SK-N-MC (cell line): ENCODE data around the gene PFKFB3.
"Not testable (repeated sequence)": the region's sequence is repeated elsewhere in the genome, so short reads cannot be mapped to it uniquely, and the experiment has no call there.

Experiments
- DNase-seq: peaks from one replicate; pipeline ENCODE4 v3.0.0-alpha.2; 2011; ENCODE audit warnings: low read depth, low spot score
- H3K27ac ChIP-seq: fragments of 200-600 bp; sonication (generic); 2 replicates; pipeline ENCODE4 v1.5.1; 2016; ENCODE audit warnings: mixed run types
- H3K36me3 ChIP-seq: fragments of 200-600 bp; sonication (generic); 2 replicates; pipeline ENCODE4 v1.6.1; 2017; ENCODE audit warnings: antibody characterized with exemption, low read length, mixed read lengths; ENCODE audit not compliant: insufficient read depth
- H3K4me3 ChIP-seq: fragments of 200-600 bp; sonication (generic); 2 replicates; pipeline ENCODE4 v1.5.1; 2016
- H3K9ac ChIP-seq: fragments of 200-600 bp; sonication (generic); 2 replicates; pipeline ENCODE4 v1.8.0; 2017; ENCODE audit warnings: mixed run types, mixed read lengths; ENCODE audit not compliant: insufficient read length
- H3K9me3 ChIP-seq: fragments of 200-600 bp; sonication (generic); 2 replicates; pipeline ENCODE4 v1.6.1; 2017; ENCODE audit warnings: low read depth, mild to moderate bottlenecking, antibody characterized with exemption, low read length, moderate library complexity, mixed read lengths
- EZH2 ChIP-seq: fragments of 200-600 bp; sonication (generic); IDR thresholded peaks from one replicate; pipeline ENCODE4 v1.6.1; 2017; ENCODE audit warnings: antibody characterized with exemption
- FOXP2 ChIP-seq: optimal IDR thresholded peaks from 2 replicates; pipeline ENCODE3; 2011; ENCODE audit warnings: mild to moderate bottlenecking, moderate library complexity; ENCODE audit not compliant: insufficient read depth; ENCODE audit errors: extremely low read length, control extremely low read depth
- POLR2AphosphoS5 ChIP-seq: IDR thresholded peaks from 2 replicates; pipeline ENCODE4 v1.6.1; 2012; ENCODE audit warnings: mild to moderate bottlenecking, low read depth, low read length, borderline replicate concordance

Gene PFKFB3

DNA sequence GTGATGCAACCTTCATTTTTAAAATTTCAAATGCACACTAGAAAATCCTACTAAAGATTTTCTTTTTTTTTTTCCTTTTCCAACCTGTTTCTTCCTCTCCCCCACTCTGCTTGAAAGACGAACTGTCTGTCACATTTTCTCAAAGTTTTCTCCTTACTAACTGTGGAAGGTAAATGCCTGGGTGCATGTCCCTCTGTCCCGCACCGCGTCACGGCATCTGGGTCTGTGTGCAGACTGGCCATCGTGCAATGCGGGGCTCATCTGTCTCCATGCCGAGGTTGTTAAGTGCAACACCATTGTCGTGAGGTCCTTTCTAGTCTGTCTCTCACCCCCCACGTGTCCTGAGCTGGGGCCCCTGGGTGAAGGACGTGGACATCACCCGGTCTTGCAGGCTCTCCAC lies 28.4 kb downstream of the PFKFB3 start:
- H3K9me3 ChIP-seq = no peaks in the 10 kb centered on the region
- H3K27ac ChIP-seq = no peak overlapping the region
- H3K4me3 ChIP-seq = no peak overlapping the region
- TF ChIP-seq EZH2 = no peak
- TF ChIP-seq POLR2AphosphoS5 = no peak
- TF ChIP-seq FOXP2 = no peak
- DNase-seq = no peak
- H3K9ac ChIP-seq = no peak overlapping the region
- no peaks in the 10 kb centered on the region; the same call in 1 of the 2 replicates for H3K36me3 ChIP-seq

DNA sequence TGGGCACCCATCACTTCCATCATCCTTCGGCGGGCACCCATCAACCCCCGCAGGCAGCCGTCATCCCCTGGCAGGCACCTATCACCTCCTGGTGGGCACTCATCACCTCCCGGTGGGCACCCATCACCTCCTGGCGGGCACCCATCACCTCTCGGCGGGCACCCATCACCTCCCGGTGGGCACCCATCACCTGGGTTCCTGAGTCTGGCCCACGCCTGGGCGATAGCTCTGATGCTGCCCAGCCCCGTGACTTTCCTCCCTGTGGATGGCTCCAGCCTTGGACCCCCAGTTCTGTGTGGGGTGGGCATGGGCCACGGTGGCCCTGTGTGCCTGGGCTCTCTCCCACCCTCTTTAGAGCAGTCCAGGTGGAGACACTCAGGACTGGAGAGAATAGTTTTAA lies 29.0 kb downstream of the PFKFB3 start:
- H3K27ac ChIP-seq = no peak overlapping the region
- TF ChIP-seq FOXP2 (no peak), EZH2 (no peak), POLR2AphosphoS5 (no peak)
- no peaks in the 10 kb centered on the region for H3K9me3 ChIP-seq
- DNase-seq = no peak
- H3K9ac ChIP-seq = no peak overlapping the region
- H3K4me3 ChIP-seq = no peak overlapping the region
- no peaks in the 10 kb centered on the region; the same call in 1 of the 2 replicates for H3K36me3 ChIP-seq

DNA sequence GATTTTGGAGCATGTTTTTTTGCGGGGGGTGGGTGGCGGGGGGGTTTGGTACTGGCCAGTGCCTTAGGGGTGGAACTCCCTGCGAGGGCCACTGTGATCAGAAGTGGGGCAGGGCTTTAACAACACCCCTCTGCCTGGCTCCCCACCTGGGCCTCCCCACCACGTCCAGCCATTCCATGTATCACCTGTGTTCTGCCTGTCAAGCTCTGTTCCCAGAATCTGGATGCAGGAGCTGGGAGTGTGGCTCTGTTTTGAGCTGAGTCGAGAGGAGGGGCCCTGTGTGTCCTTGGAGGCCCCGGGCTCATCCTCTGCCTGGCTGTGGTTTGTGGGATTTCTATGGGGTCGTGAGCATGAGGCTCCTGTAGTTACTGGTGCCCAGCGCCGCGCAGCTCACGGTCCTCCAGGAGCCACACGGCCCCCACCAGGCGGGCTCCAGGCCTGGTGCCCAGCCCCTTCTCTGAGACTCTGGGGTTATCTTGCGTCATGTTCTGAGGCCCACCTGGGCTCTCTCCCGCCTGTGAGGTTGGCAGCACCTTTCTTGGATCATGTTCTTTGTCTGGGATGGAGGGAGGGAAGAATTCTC lies 29.6 kb downstream of the PFKFB3 start:
- Histone ChIP-seq H3K27ac (no peak overlapping the region), H3K9me3 (no peaks in the 10 kb centered on the region), H3K9ac (no peak overlapping the region), H3K36me3 (no peaks in the 10 kb centered on the region; the same call in 1 of the 2 replicates), H3K4me3 (no peak overlapping the region)
- no peak for DNase-seq
- TF ChIP-seq FOXP2 (no peak), EZH2 (no peak), POLR2AphosphoS5 (no peak)

DNA sequence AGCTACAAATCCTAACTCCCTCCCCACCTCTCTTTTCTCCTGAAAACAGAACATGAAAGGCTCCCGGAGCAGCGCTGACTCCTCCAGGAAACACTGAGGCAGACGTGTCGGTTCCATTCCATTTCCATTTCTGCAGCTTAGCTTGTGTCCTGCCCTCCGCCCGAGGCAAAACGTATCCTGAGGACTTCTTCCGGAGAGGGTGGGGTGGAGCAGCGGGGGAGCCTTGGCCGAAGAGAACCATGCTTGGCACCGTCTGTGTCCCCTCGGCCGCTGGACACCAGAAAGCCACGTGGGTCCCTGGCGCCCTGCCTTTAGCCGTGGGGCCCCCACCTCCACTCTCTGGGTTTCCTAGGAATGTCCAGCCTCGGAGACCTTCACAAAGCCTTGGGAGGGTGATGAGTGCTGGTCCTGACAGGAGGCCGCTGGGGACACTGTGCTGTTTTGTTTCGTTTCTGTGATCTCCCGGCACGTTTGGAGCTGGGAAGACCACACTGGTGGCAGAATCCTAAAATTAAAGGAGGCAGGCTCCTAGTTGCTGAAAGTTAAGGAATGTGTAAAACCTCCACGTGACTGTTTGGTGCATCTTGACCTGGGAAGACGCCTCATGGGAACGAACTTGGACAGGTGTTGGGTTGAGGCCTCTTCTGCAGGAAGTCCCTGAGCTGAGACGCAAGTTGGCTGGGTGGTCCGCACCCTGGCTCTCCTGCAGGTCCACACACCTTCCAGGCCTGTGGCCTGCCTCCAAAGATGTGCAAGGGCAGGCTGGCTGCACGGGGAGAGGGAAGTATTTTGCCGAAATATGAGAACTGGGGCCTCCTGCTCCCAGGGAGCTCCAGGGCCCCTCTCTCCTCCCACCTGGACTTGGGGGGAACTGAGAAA lies 30.4 kb downstream of the PFKFB3 start:
- Histone ChIP-seq H3K9me3 (no peaks in the 10 kb centered on the region), H3K4me3 (no peak overlapping the region), H3K36me3 (no peaks in the 10 kb centered on the region; the same call in 1 of the 2 replicates), H3K9ac (no peak overlapping the region), H3K27ac (no peak overlapping the region)
- DNase-seq = no peak
- TF ChIP-seq FOXP2 (no peak), EZH2 (no peak), POLR2AphosphoS5 (no peak)

DNA sequence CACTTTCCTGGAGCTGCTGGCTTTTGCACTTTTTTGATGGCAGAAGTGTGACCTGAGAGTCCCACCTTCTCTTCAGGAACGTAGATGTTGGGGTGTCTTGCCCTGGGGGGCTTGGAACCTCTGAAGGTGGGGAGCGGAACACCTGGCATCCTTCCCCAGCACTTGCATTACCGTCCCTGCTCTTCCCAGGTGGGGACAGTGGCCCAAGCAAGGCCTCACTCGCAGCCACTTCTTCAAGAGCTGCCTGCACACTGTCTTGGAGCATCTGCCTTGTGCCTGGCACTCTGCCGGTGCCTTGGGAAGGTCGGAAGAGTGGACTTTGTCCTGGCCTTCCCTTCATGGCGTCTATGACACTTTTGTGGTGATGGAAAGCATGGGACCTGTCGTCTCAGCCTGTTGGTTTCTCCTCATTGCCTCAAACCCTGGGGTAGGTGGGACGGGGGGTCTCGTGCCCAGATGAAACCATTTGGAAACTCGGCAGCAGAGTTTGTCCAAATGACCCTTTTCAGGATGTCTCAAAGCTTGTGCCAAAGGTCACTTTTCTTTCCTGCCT lies 31.1 kb downstream of the PFKFB3 start:
- no peak overlapping the region for H3K9ac ChIP-seq
- H3K4me3 ChIP-seq = no peak overlapping the region
- H3K36me3 ChIP-seq = no peaks in the 10 kb centered on the region; the same call in 1 of the 2 replicates
- no peak for TF ChIP-seq EZH2
- no peak for DNase-seq
- H3K27ac ChIP-seq = no peak overlapping the region
- no peaks in the 10 kb centered on the region for H3K9me3 ChIP-seq

DNA sequence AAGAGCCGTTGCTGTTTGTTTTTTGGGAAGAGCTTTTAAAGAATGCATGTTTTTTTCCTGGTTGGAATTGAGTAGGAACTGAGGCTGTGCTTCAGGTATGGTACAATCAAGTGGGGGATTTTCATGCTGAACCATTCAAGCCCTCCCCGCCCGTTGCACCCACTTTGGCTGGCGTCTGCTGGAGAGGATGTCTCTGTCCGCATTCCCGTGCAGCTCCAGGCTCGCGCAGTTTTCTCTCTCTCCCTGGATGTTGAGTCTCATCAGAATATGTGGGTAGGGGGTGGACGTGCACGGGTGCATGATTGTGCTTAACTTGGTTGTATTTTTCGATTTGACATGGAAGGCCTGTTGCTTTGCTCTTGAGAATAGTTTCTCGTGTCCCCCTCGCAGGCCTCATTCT lies 31.6 kb downstream of the PFKFB3 start:
- Histone ChIP-seq H3K9ac (no peak overlapping the region), H3K9me3 (no peaks in the 10 kb centered on the region), H3K4me3 (no peak overlapping the region), H3K27ac (no peak overlapping the region), H3K36me3 (no peaks in the 10 kb centered on the region; the same call in 1 of the 2 replicates)
- DNase-seq = no peak
- TF ChIP-seq EZH2 (no peak), FOXP2 (no peak), POLR2AphosphoS5 (no peak)

DNA sequence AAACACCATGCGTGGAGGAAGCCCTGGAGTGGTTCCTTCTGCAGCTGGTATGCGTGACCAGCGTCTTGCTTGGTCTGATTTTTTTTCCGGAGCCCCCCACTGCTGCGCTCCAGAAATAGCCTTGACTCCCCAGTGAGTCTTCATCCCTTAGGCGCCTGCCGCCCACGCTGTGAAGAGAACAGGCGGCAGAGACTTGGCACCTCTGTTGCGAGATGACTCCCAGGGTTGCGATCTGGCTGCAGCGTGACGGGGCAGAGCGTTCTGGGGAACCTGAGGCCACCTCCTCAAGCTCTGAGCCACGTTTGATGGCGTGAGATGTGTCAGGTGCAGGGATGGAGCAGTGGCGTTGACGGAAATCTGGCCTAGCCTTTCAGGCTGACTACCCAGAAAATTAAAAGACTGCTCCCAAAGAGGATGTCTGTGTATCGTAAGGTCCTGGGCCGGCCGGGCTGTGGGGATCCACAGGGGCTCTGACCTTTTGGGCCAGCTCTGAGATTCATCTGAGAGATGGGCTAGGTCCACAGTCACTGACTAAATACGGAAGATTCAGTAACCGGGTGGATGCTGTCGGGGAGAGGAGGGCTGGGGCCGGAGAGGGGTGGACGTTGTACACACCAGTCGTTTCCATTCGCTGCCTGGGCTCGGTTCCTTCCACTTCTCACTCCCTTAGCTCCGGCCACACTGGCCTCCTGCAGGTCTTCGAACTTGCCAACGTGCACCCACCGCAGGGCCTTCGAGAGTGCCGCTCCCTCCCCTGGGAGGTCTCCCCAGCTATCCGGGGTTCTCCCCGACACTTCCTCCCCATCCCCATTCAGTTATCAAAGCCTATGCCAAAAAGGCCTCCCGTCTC lies 33.8 kb downstream of the PFKFB3 start:
- Histone ChIP-seq H3K4me3 (no peak overlapping the region), H3K27ac (no peak overlapping the region), H3K9me3 (no peaks in the 10 kb centered on the region), H3K9ac (no peak overlapping the region), H3K36me3 (no peaks in the 10 kb centered on the region; the same call in 1 of the 2 replicates)
- DNase-seq = no peak
- TF ChIP-seq EZH2 (no peak), FOXP2 (no peak)

DNA sequence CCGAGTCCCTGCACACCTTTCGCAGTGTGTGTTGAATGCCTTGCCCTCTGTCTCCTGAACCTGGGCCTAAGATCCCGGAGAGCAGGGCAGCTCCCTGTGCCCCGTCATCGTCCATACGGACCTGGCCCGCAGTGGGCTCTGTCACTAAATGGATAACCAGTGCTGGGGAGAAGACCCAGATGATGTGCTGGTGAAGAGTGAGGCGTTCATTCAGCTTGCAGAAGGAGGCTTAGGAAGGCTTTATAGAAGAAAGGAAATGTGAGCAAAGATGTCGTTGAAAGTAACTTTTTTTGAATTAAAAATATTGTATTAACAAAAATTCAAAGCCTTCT lies 34.4 kb downstream of the PFKFB3 start:
- Histone ChIP-seq H3K9ac (no peak overlapping the region), H3K9me3 (no peaks in the 10 kb centered on the region), H3K36me3 (no peaks in the 10 kb centered on the region; the same call in 1 of the 2 replicates), H3K27ac (no peak overlapping the region), H3K4me3 (no peak overlapping the region)
- no peak for TF ChIP-seq EZH2
- TF ChIP-seq FOXP2 = no peak
- no peak for TF ChIP-seq POLR2AphosphoS5
- DNase-seq = no peak

DNA sequence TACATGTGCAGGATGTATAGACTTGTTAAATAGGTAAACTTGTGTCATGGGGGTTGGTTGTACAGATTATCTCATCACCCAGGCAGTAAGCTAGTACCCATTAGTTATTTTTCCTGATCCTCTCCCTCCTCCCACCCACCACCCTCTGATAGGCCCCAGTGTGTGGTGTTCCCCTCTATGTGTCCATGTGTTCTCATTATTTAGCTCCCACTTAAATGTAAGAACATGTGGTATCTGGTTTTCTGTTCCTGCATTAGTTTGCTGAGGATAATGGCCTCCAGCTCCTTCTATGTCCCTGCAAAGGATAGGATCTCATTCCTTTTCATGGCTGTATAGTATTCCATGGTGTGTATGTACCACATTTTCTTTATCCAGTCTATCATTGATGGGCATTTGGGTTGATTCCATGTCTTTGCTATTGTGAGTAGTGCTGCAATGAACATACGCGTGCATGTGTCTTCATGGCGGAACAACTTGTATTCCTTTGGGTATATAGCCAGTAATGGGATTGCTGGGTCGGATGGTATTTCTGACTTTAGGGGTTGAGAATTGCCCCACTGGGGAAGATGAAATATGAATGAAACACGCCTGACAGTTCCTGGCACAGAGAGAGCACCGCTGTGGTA lies 36.0 kb downstream of the PFKFB3 start:
- not testable (repeated sequence) for H3K4me3 ChIP-seq, H3K36me3 ChIP-seq, H3K27ac ChIP-seq, H3K9ac ChIP-seq, DNase-seq, H3K9me3 ChIP-seq
